Neural progenitor cell (in vitro differentiated cells): ENCODE measurements around the gene RNF217.

Source experiments
- CTCF ChIP-seq: fragments of 200-600 bp; sonication (generic); IDR thresholded peaks from 2 replicates; pipeline ENCODE4 v1.5.1; 2017; ENCODE audit warnings: antibody characterized with exemption, mild to moderate bottlenecking
- EZH2 ChIP-seq: fragments of 200-600 bp; sonication (generic); IDR thresholded peaks from 2 replicates; pipeline ENCODE4 v1.6.1; 2017; ENCODE audit warnings: antibody characterized with exemption, mild to moderate bottlenecking, moderate library complexity
- EZH2phosphoT487 ChIP-seq: fragments of 200-600 bp; sonication (generic); IDR thresholded peaks from 2 replicates; pipeline ENCODE4 v1.6.1; 2017; ENCODE audit warnings: antibody characterized with exemption

GRCh38 chr6:124956018-124956417 is 6.2 kb upstream of the RNF217 start:
- no peak for TF ChIP-seq EZH2
- no peak for TF ChIP-seq CTCF
- TF ChIP-seq EZH2phosphoT487, result no peak
